GM18861 (cell line): ENCODE results near the gene RNF111.

Experiments
- ATAC-seq: cut with Tn5 transposase; IDR thresholded peaks from one replicate; pipeline ENCODE4 v1.9.1; 2021; ENCODE audit not compliant: unreplicated experiment

The RNF111 gene

DNA sequence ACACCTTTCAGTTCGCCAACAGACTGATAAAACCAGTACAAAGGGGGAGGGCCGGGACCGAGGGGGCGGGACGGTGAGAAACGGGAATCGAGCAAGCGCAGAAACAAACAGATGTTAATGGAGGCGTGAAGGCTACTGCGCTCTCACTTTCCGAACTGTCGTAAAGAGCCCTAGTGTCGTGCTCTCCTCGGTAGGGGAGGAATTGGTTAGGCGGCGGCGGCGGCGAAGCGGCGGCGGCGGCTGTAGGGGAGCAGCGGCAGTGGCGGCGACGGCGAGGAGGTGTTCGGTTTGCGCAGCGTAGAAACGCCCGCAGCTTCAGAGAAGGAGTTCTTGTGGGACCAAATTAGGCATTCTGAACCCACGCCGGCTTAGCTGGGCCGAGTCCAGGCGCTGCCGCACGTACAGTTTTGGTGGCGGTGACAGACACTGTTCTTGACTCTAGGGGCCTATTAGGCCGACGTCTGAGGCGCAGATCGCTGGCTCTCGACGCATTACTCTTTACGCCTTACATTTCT is at the start of gene RNF111:
RNF111 (plus strand) TSS at position 173 of the 515 bp plus-strand sequence. CDS start 43,160 bp downstream, outside the sequence.
- peak; percentile 62 for ATAC-seq

DNA sequence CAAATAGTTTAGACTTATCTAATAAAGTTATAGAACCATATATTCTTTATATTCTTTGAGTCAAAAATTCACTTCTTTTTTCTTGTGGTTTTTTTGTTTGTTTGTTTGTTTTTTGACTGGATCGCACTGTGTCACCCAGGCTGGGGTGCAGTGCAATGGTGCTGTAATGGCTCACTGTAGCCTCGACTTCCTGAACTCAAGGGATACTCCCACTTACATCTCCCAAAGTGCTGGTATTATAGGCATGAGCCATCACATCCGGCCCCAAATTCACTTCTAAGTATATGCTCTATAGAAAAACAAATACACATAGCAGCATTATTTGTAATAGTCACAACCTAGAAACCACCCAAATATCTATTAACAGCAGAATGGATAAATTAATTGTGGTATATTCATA is 40.3 kb upstream of the RNF111 start:
- ATAC-seq = no peak

DNA sequence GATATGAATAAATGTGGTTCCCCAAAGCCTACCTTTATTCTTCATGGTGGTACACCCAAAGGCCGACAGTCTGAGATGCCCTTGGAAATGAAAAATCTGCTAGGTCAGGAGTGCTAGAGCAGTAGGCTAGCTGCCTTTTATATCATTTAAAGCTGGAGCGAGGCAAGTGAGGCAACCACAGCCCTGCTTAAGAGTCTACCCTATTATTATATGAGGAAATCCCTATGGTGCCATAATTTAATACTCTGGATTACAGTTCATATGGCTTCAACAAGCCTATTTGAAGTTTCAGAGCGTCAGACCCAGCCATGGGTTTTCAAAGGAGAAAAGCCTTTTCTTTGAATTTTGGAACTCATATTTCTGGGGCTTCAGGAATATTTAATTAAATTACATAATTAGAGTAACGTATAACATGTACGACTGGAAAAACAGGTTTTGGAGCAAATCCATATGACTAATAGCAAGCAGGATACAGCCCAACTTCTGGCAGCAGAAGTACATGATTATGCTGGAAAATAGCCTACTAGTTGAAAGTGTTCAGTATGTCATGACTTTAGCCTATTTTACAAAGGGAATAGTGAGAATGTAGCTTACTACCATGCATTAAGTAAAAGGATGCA is 36.0 kb upstream of the RNF111 start:
- no peak for ATAC-seq

DNA sequence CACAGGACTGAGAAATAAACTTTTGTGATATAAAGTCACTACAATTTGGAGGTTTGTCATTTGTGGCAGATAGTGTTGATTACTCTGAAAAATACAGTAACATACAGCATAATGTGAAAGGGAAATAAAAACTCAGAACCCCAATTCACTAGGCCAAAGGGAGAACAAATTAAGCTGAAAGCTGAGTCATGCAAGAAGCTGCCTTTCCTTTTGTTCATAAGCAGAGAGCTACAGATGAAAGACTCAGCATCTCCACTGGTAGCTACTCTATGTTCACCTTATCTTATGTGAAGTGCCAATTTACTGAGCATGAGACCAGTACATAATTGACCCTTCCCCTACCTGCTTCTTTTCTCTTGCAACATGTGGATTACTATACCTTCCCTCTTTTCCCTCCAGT is 34.7 kb upstream of the RNF111 start:
- no peak for ATAC-seq

DNA sequence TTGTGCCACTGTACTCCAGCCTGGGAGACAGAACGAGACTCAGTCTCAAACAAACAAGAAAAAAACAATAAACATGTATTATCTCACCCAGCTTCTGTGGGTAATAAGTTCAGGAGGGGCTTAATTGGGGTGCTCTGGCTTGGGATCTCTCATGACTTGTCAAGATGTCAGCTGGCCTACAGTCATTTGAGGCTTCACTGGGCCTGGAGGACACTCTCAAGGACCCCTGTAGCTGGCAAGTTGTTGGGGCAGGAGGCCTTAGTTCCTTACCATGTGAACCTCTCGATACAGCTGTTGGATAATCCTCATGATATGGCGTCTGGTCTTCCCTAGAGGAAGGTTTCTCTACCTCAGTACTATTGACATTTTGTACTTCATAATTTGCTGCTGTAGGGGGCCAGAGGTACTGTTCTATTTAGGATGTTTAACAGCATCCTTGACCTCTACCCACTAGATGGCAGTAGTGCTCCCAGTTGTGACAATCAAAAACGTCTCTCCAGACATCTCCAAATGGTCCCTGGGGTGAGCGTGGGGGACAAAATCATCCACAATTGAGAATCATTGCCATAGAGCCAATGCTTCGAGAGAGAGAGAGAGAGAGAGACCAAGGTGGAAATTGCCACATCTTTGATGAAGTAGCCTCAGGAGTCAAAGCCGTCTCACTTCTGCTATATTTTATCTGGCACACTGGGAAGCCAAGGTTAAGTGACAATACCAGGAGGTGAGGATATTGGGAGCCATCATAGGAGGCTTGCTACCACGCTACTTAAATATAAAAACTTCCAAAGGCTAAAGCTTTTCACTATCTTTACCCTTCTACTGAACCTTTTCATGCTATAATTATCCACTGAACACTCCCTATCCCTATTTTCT is 30.1 kb upstream of the RNF111 start:
- ATAC-seq = no peak

DNA sequence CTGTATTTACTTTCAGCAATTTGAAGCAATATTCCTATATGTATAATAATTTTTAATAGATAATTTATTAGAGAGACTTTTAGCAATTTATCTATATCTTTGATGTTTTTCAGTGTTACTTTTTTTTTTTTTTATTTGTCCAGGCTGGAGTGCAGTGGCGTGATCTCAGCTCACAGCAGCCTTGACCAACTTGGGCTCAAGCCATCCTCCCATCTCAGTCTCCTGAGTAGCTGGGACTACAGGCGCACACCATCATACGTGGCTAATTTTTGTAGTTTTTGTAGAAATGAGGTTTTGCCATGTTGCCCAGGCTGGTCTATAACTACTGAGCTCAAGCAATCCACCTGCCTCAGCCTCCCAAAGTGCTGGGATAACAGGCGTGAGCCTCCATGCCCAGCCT is 28.7 kb upstream of the RNF111 start:
- no peak for ATAC-seq

DNA sequence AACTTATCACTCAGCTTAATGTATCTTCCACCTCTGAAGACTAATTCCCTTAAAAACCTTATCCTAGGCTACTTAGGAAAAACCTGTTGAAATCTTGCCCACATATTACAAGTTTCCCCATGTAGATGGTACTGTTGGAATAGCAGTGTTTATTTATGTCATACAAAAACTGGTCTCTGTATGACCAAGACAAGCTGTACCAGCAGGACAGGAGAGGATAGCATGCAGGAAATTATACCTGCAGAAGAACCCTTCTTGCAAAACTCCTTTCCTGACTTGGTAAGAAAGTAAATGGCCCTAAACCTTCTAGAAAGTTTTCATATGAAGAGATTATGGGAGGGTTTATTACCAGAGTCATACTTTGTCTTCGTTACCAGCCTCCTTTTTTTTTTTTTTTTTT is 25.3 kb upstream of the RNF111 start:
- no peak for ATAC-seq

DNA sequence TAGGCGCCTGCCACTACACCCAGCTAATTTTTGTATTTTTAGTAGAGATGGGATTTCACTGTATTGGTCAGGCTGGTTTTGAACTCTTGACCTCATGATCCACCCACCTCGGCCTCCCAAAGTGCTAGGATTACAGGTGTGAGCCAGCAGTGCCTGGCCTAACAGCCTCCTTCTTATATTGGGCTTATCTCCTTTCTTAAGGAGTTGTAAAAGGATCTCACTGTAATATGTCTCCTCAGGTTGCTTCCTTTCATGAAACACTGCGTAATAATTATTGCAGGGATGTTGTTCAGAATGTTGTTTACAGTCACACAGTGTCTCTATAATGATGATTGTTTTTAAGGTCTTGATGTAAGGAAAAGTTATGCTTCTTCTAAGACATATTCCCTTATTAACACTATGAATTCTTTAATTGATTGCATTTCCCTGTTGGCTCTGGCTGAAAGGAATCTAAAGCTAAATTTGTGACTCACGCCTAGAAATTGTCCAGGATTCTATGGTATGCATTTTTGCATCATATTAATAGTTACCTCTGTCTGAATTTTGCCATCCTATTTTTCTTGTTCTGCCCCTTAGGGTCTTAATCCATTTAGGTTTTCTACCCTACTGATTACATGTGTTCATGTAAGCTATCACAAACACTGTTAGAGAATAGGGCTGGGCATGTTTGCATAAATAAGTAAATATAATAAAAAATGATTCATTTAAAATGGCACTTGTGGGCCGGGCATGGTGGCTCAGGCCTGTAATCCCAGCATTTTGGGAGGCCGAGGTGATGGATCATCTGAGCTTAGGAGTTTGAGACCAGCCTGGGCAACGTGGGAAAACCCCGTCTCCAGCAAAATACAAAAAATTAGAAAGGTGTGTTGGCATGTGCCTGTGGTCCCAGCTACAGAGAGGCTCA is 24.5 kb upstream of the RNF111 start:
- no peak for ATAC-seq

DNA sequence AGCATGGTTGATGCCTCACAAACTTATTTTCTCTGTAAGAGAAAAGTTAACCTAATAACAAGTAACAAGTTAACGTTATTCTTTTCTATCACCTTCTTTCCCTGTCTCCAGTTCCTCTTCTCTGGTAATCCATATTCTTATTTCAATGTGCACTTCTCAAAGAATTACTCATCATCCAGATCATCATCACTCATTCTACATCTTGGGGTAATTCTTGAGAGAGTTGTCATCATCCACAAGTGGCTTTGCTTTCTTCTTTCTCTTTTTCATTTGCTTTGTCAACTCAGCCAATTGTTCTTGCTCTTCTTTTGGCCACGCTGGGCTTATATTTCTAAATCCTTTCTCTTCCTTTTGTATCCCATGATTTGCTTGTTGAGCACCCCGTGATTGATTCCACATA is 20.8 kb upstream of the RNF111 start:
- ATAC-seq = no peak

DNA sequence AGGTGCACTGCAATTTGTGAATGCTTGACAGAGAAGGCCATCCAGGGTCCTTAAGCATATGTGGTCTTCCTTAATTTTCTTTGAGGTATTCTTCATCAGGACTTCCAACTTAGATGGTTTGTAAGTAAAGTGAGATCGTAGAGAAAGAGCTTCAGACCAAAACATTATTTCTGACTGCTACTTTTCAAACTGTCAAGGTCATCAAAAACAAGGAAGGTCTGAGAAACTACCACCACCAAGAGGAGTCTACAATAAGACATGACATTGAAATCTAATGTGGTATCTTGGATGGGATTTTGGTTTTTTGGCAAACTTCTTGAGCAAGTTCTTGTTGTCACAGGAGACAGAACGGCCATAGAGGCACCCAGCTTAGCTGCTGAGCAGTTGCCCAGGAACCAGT is 20.0 kb upstream of the RNF111 start:
- no peak for ATAC-seq

DNA sequence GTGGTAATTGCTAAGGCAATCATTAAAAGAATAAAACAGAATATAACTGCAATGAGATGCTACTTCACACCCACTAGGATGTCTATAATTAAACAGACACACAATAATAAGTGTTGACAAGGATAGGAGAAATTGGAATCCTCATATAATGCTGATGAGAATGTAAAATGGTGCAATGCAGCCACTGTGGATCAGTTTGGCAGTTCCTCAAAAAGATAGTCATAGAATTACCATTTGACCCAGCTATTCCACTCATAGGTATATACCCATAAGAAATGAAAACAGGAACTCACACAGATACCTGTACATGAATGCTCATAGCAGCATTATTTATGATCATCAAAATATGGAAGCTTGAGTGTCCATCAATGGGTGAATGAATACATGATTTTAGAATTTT is 9.6 kb upstream of the RNF111 start:
- ATAC-seq = no peak

DNA sequence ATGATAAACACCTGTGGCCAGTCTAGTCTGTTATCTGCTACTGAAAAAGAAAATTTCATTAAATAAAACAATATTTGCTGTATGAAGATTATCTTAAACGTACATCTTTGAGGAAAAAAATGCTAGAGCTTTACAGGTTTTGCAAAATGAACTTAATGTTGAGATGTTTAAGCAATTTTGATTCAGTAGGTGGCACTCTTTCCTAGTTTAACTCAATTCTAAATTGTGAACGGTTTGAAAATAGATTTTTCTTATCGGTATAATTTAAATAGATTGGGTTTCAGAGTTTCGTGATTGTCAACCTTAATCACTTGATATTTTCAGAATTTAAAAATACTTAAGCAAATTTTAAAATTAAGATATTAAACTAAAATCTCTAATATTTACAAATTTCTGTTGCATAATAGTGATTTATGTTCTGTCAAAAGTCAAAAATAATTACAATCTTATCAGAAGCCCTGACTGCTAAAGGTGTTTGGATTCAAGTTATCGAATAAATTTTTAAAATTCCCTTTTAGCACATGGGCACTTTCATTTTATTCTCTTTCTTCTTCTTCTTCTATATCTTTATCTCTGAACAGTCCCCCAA is 7.0 kb upstream of the RNF111 start:
- ATAC-seq = no peak

DNA sequence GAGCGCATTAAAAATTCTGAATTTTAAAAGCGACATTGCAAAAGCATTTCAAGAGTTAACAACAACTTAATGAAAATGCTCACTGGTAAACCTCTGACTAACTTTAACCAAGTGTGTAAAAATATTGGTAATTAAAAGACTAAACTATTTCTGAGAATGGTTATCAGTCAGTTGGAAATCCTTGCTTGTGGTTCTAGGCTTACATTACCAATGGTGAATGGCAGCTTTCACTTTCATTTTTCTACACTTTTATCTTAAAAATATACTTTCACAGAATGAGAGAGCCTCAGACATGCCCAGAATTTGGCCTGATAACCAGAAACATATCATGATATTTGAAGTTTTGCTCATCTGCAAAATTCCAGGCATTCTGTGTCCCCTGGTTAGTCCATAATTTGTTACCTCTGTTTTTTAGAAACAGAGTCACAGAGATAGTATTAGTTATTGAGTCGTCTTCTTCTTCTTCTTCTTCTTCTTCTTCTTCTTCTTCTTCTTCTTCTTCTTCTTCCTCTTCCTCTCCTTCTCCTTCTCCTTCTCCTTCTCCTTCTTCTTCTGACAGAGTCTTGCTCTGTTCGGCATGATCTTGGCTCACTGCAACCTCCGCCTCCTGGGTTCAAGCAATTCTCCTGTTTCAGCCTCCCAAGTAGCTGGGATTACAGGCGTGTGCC is 5.5 kb upstream of the RNF111 start:
- ATAC-seq = no peak

DNA sequence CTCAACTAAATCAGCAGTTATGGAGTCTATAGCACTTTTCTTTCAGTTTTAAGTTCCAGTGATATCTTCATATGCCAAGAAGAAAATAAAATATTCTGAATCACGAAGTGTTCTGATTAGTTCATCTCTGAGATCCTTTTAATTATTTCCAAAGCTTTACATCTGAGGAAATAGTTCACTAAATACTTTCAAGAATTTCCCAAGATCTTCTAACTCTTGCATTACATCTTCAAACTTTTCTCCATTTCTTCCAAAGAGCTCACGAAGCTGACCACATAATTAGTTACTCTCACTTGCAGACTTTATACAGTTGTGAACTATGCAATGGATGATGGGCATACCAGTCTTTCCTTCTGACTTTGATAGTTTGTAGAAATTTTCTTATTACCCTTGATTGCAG is 4.2 kb upstream of the RNF111 start:
- no peak for ATAC-seq

DNA sequence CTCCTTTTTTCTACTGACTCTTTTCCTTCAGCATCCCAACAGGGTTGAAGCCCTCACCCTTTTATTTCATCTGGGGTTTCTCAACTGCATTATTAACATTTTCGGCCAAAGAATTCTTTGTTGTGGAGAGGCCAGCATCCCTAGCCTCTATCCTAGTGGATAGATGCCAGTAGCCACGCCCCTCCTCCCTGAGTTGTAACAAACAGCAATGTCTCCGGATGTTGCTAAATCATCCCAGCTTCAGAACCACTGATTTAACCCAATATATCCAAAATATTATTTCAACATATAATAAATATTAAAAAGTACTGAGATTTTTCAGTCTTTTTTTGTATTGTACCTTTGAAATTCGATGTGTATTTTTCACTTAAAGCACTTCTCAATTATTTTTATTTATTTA is 2.0 kb upstream of the RNF111 start:
- no peak for ATAC-seq

DNA sequence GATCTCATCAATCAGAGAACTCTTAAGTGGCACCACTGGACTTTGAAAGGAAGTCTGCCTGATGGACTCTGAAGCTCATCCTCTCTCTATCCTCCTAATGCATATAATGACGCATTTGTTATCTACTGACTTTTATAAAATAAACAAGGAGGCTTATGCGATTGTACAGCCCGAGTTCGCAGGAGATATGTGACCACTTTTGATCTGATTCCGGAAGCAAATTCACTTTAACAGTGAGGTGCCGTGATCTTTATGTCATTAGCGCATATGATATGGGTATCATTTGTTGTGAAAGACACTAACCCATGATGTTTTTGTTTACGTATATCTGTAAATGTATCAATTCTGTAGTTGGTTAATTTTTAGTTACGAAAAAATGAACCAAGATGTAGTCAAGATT is 427 bp upstream of the RNF111 start:
- no peak for ATAC-seq

DNA sequence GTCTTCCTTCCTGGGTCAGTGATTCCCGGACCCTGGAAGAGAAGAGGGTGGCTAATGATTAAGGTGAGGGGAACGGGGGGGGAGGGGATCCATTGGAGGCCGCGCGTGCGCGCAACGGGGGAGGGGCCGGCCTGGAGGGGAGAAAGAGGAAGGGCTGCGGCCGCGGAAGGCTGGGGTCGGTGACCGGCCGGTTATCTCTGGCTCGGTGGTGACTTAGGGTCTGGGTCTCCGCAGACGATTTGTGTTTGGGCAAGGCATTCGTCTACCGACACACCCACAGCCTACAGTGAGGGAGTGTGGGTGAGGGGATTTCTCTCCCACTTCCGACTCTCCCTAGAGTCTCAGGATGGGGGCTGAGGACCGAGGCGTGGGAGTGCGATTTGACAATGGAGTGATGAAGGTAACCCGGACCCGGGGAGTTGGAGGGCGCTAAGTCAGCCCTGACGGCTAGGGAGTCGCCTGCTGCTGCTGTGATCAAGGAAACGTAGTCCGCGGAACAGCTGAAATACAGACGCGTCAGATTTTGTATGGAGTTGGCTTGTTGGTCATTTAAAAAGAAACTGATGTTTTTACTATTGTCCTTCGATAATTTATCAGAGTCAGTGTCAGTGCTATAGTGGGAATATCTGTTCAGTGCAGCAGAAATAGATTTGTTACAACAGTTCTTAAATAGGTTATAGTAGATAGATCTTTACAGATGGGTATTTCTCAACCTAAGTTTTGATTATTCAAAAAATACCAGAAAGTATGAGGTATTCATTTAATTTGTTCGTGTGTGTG is 733 bp downstream of the RNF111 start:
- peak; percentile 24 for ATAC-seq

DNA sequence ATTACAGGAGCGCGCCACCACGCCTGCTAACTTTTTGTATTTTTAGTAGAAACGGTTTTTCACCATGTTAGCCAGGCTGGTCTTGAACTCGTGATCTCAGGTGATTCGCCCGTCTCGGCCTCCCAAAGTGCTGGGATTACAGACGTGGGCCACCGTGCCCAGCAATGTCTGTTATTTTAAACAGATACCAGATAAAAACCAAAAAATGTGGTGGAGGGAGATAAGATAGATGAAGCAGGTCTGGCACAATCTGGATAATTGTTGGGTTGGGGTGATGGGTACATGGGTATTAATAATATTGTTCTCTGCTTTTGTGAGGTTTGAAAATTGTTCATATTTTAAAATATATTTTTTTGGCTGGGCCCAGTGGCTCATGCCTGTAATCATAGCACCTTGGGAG is 4.7 kb downstream of the RNF111 start:
- ATAC-seq = no peak

DNA sequence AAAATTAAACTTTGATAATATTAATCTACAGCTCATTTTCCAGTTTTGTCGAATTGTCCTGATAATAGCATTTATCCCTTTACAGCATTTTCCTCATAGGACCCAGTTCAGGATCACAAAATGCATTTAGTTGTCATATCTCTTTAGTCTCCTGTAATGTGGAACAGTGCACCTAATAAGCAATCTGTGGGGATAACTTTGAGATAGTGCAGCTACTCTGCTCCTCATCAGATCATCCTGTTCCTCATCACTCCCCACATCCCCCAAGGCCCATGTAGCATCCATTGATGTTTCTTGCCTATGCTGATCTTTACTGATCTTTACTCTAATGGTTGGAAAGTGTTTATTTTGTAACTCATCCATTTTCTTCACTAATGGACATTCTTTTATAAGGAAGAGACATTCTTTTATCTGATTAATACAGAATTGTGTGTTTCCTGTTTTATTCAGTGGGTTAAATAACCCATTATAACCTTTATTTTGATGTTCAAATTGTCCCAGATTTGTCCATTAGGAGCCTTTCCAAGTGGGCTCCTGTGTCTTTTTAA is 7.5 kb downstream of the RNF111 start:
- no peak for ATAC-seq
